BLaER1 (cell line): ENCODE data around the gene EHD1.

Experiments used
- H3K27ac ChIP-seq: shearing (Covaris generic); formaldehyde crosslinking; 2 replicates; pipeline ENCODE4 v1.8.1; 2022
- H3K27me3 ChIP-seq: shearing (Covaris generic); formaldehyde crosslinking; 2 replicates; pipeline ENCODE4 v1.8.1; 2022
- H3K36me3 ChIP-seq: shearing (Covaris generic); formaldehyde crosslinking; 2 replicates; pipeline ENCODE4 v1.8.1; 2022
- H3K4me1 ChIP-seq: shearing (Covaris generic); formaldehyde crosslinking; 2 replicates; pipeline ENCODE4 v1.8.1; 2022
- H3K4me2 ChIP-seq: shearing (Covaris generic); formaldehyde crosslinking; 2 replicates; pipeline ENCODE4 v1.8.1; 2022
- H3K4me3 ChIP-seq: shearing (Covaris generic); formaldehyde crosslinking; 2 replicates; pipeline ENCODE4 v1.8.1; 2022
- H3K9ac ChIP-seq: shearing (Covaris generic); formaldehyde crosslinking; 2 replicates; pipeline ENCODE4 v1.8.1; 2022
- H3K9me3 ChIP-seq: shearing (Covaris generic); formaldehyde crosslinking; 2 replicates; pipeline ENCODE4 v1.8.1; 2022
- H4K20me1 ChIP-seq: shearing (Covaris generic); formaldehyde crosslinking; 2 replicates; pipeline ENCODE4 v1.8.1; 2022
- Cebpa-rat ChIP-seq: shearing (Covaris generic); IDR thresholded peaks from 2 replicates; pipeline ENCODE4 v1.8.1; 2022

The EHD1 gene

GRCh38 chr11:64803846-64804345, 74.5 kb downstream of the EHD1 start:
- peaks cover 19% of the 10 kb centered on the region; the same call in 1 of the 2 replicates for H4K20me1 ChIP-seq
- H3K27me3 ChIP-seq, result no peaks in the 10 kb centered on the region
- peak overlapping the region; percentile 66 for H3K9ac ChIP-seq
- H3K4me3 ChIP-seq, result peak overlapping the region; percentile 73
- H3K4me2 ChIP-seq, result peak overlapping the region; percentile 100
- H3K4me1 ChIP-seq, result peaks cover 71% of the 10 kb centered on the region
- no peak for TF ChIP-seq Cebpa-rat
- peak overlapping the region; percentile 59 for H3K27ac ChIP-seq
- peaks cover 46% of the 10 kb centered on the region for H3K36me3 ChIP-seq
- H3K9me3 ChIP-seq, result no peaks in the 10 kb centered on the region

GRCh38 chr11:64803158-64803845, 75.1 kb downstream of the EHD1 start, which contains the start of gene MAP4K2:
MAP4K2 (minus strand) TSS chr11:64803214; CDS start chr11:64803149, 65 bp downstream.
- H3K9ac ChIP-seq, result peak within 1 kb of the TSS; percentile 75
- peak within 1 kb of the TSS; percentile 100 for H3K4me2 ChIP-seq
- peaks cover 71% of the 10 kb centered on the region for H3K4me1 ChIP-seq

GRCh38 chr11:64802370-64803157, 75.9 kb downstream of the EHD1 start:
- Histone ChIP-seq H3K4me3 (peak overlapping the region; percentile 73), H3K9ac (peak overlapping the region; percentile 75), H3K27ac (peak overlapping the region; percentile 89), H3K4me1 (peaks cover 69% of the 10 kb centered on the region), H3K36me3 (peaks cover 43% of the 10 kb centered on the region), H3K4me2 (peak overlapping the region; percentile 100), H3K9me3 (no peaks in the 10 kb centered on the region), H4K20me1 (peaks cover 12% of the 10 kb centered on the region; the same call in 1 of the 2 replicates), H3K27me3 (no peaks in the 10 kb centered on the region)
- TF ChIP-seq Cebpa-rat, result no peak

More at GRCh38 chr11:64803158-64803845, 75.1 kb downstream of the EHD1 start, which contains the start of gene MAP4K2:
- Histone ChIP-seq H3K27me3 (no peaks in the 10 kb centered on the region), H4K20me1 (peaks cover 19% of the 10 kb centered on the region; the same call in 1 of the 2 replicates), H3K36me3 (peaks cover 48% of the 10 kb centered on the region), H3K4me3 (peak within 1 kb of the TSS; percentile 73), H3K27ac (peak within 1 kb of the TSS; percentile 89), H3K9me3 (no peaks in the 10 kb centered on the region)
- no peak for TF ChIP-seq Cebpa-rat
